ENCODE data around the gene RABGAP1L.
"Not testable (repeated sequence)": the region's sequence is repeated elsewhere in the genome, so short reads cannot be mapped to it uniquely, and the experiment has no call there.

Gene RABGAP1L

GRCh38 chr1:174568551-174568950, 409.2 kb downstream of the RABGAP1L start:
- Mint-ChIP-seq H3K36me3 (ENCODE audit: low read depth) (peaks cover 17% of the 10 kb centered on the region), H3K27me3 (no peaks in the 10 kb centered on the region), H3K4me3 (no peak overlapping the region), H3K27ac (no peak overlapping the region), H3K9me3 (peaks cover 10% of the 10 kb centered on the region), H3K4me1 (ENCODE audit: low read depth) (no peaks in the 10 kb centered on the region)

GRCh38 chr1:174569240-174569639, 409.9 kb downstream of the RABGAP1L start:
- Mint-ChIP-seq H3K27me3 (no peaks in the 10 kb centered on the region), H3K27ac (no peak overlapping the region), H3K36me3 (ENCODE audit: low read depth) (peaks cover 23% of the 10 kb centered on the region)

GRCh38 chr1:174572771-174573170, 413.5 kb downstream of the RABGAP1L start:
- H3K27me3 Mint-ChIP-seq = no peaks in the 10 kb centered on the region
- H3K4me1 Mint-ChIP-seq (ENCODE audit: low read depth) = no peaks in the 10 kb centered on the region
- no peak overlapping the region for H3K4me3 Mint-ChIP-seq
- peaks cover 46% of the 10 kb centered on the region for H3K36me3 Mint-ChIP-seq (ENCODE audit: low read depth)
- H3K9me3 Mint-ChIP-seq = peaks cover 14% of the 10 kb centered on the region
- no peak overlapping the region for H3K27ac Mint-ChIP-seq

More at GRCh38 chr1:174569240-174569639, 409.9 kb downstream of the RABGAP1L start:
- Mint-ChIP-seq H3K4me1 (ENCODE audit: low read depth) (no peaks in the 10 kb centered on the region), H3K9me3 (peaks cover 12% of the 10 kb centered on the region), H3K4me3 (no peak overlapping the region)

GRCh38 chr1:174576120-174576519, 416.8 kb downstream of the RABGAP1L start:
- not testable (repeated sequence) for H3K27me3 Mint-ChIP-seq; H3K4me1 Mint-ChIP-seq (ENCODE audit: low read depth); H3K27ac Mint-ChIP-seq; H3K4me3 Mint-ChIP-seq
- H3K36me3 Mint-ChIP-seq (ENCODE audit: low read depth) = peaks cover 43% of the 10 kb centered on the region
- peaks cover 17% of the 10 kb centered on the region for H3K9me3 Mint-ChIP-seq

DNA sequence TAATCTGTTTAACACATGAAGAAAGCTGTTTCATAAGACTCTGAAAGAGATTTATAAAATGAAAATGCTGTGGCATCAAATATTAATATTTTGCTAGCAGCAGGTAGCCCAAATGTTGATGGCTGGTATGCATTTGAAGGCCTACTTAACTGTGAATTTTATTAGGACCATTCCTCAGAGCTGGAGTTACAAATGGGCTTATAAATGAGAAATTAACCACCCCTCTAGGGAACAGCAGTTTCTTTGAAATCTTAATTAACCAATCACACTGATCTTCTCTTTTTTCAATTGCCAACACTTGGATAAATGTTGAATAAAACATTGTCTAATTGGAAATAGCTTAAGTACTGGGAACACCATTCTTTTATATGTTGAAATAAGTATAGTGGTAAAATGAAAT, 418.4 kb downstream of the RABGAP1L start:
- H3K27me3 Mint-ChIP-seq = no peaks in the 10 kb centered on the region
- peaks cover 36% of the 10 kb centered on the region for H3K36me3 Mint-ChIP-seq (ENCODE audit: low read depth)
- H3K9me3 Mint-ChIP-seq = peaks cover 9% of the 10 kb centered on the region
- H3K4me1 Mint-ChIP-seq (ENCODE audit: low read depth) = no peaks in the 10 kb centered on the region
- H3K27ac Mint-ChIP-seq = no peak overlapping the region
- H3K4me3 Mint-ChIP-seq = no peak overlapping the region

- Mint-ChIP-seq H3K27ac (no peak overlapping the region), H3K27me3 (no peaks in the 10 kb centered on the region), H3K36me3 (ENCODE audit: low read depth) (peaks cover 10% of the 10 kb centered on the region), H3K4me1 (ENCODE audit: low read depth) (no peaks in the 10 kb centered on the region), H3K9me3 (peaks cover 3% of the 10 kb centered on the region), H3K4me3 (no peak overlapping the region)
These were observed 421.5 kb downstream of the RABGAP1L start for GRCh38 chr1:174580801-174581200.

DNA sequence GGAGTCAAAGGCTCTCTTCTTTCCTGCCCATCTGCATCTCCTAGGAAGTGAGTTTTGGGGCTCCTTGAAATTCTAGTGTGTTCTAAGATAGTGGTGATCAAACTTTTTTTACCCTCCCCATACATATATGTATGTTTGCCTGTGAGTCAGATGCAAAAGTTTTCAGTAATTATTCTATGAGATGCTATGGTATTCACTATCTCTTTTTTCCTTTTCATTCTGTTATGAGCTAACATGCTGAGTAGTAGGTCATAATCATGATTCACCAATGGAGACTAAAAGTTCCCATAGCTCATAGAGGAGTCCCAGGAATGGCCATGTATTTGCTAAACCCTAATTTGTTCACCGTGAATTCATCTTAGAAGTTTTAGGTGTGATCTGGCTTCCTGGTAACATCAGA, 424.0 kb downstream of the RABGAP1L start:
- Mint-ChIP-seq H3K4me1 (ENCODE audit: low read depth) (no peaks in the 10 kb centered on the region), H3K27me3 (no peaks in the 10 kb centered on the region), H3K36me3 (ENCODE audit: low read depth) (peaks cover 13% of the 10 kb centered on the region), H3K4me3 (no peak overlapping the region), H3K9me3 (peaks cover 3% of the 10 kb centered on the region), H3K27ac (no peak overlapping the region)

GRCh38 chr1:174584071-174584470, 424.8 kb downstream of the RABGAP1L start:
- Mint-ChIP-seq H3K4me3 (no peak overlapping the region), H3K27me3 (no peaks in the 10 kb centered on the region), H3K4me1 (ENCODE audit: low read depth) (no peaks in the 10 kb centered on the region), H3K36me3 (ENCODE audit: low read depth) (peaks cover 21% of the 10 kb centered on the region), H3K9me3 (peaks cover 11% of the 10 kb centered on the region), H3K27ac (no peak overlapping the region)

GRCh38 chr1:174588618-174589017, 429.3 kb downstream of the RABGAP1L start:
- peaks cover 26% of the 10 kb centered on the region for H3K36me3 Mint-ChIP-seq (ENCODE audit: low read depth)
- H3K27ac Mint-ChIP-seq; H3K27me3 Mint-ChIP-seq; H3K9me3 Mint-ChIP-seq; H3K4me3 Mint-ChIP-seq; H3K4me1 Mint-ChIP-seq (ENCODE audit: low read depth): not testable (repeated sequence)

DNA sequence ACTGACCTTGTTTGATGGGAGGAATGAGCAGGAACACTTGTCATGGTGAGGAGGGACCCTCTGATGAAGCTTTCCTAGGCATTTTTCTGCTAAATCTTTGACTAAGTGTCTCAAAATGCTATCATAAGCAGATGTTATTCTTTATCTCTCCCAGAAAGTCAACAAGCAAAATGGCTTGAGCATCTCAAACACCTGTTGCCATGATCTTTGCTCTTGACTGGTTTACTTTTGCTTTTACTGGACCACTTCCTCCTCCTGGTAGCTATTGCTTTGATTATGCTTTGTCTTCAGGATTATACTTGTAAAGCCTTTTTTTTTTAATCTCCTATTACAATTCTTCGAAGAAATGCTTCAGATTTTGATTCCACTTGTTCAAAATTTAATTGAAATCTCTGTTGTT, 445.9 kb downstream of the RABGAP1L start:
- peaks cover 6% of the 10 kb centered on the region for H3K9me3 Mint-ChIP-seq
- no peaks in the 10 kb centered on the region for H3K4me1 Mint-ChIP-seq (ENCODE audit: low read depth)
- H3K27ac Mint-ChIP-seq = no peak overlapping the region
- H3K27me3 Mint-ChIP-seq = no peaks in the 10 kb centered on the region
- no peak overlapping the region for H3K4me3 Mint-ChIP-seq
- peaks cover 37% of the 10 kb centered on the region for H3K36me3 Mint-ChIP-seq (ENCODE audit: low read depth)

GRCh38 chr1:174606471-174606870, 447.2 kb downstream of the RABGAP1L start:
- Mint-ChIP-seq H3K36me3 (ENCODE audit: low read depth) (peaks cover 30% of the 10 kb centered on the region), H3K27me3 (no peaks in the 10 kb centered on the region), H3K4me3 (no peak overlapping the region), H3K4me1 (ENCODE audit: low read depth) (no peaks in the 10 kb centered on the region), H3K9me3 (peaks cover 5% of the 10 kb centered on the region), H3K27ac (no peak overlapping the region)

DNA sequence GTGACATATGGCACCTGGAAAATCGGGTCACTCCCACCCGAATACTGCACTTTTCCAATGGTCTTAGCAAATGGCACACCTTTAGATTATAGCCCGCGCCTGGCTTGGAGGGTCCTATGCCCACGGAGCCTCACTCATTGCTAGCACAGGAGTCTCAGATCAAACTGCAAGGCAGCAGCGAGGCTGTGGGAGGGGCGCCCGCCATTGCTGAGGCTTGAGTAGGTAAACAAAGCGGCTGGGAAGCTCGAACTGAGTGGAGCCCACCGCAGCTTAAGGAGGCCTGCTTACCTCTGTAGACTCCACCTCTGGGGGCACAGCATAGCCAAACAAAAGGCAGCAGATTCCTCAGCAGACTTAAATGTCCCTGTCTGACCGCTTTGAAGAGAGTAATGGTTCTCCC, 458.6 kb downstream of the RABGAP1L start:
- not testable (repeated sequence) for H3K27ac Mint-ChIP-seq; H3K9me3 Mint-ChIP-seq; H3K4me1 Mint-ChIP-seq (ENCODE audit: low read depth); H3K27me3 Mint-ChIP-seq; H3K4me3 Mint-ChIP-seq
- H3K36me3 Mint-ChIP-seq (ENCODE audit: low read depth) = peaks cover 20% of the 10 kb centered on the region

GRCh38 chr1:174623324-174624035, 464.2 kb downstream of the RABGAP1L start:
- H3K9me3 Mint-ChIP-seq = peaks cover 12% of the 10 kb centered on the region
- H3K4me1 Mint-ChIP-seq (ENCODE audit: low read depth) = no peaks in the 10 kb centered on the region
- H3K27me3 Mint-ChIP-seq = no peaks in the 10 kb centered on the region
- H3K27ac Mint-ChIP-seq = no peak overlapping the region
- H3K36me3 Mint-ChIP-seq (ENCODE audit: low read depth) = peaks cover 7% of the 10 kb centered on the region
- H3K4me3 Mint-ChIP-seq = no peak overlapping the region

DNA sequence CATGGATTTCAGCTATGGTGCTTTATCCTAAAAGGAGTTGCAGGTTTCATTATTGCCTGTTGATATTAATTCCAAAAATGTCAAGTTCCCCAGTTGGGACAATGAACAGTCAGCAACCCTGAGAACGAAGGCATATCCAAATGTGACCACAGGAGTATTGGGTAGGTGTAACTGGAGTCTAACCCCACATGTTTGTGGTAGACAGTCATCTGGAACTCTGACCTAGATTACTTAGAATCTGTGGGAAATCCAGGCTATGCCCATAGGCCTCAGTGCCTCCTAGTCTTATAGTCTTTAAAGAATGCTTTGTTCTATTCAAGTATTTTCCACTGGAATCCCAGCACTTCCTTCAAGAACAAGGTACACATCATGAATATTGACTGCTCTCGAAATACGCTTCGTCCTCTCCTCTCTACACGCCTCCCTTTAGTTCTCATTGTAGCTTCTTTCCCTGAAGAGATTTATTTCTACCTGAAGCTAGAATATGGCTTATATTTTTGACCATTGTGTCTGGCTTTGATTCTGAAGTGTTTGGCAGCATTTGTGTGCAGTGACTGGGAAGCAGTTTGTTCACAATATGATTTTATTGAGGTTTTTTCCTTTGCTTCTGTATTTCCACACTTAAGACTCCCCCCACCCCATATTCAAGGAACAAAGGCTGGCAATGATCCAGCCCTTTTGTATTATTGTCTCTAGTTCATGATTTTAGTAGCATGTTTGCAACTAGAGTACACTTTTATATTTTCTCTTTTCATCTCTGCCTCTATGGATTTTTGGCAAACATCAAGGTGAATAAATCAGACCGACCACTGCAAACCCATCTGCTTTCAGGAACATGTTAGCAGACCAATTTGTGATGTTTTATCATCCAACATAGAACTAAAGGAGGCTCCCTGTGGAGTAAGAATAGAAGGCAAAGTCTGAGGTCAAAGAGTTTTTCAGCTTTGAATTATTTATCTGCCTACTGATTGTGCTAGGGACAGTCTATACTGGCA, 467.0 kb downstream of the RABGAP1L start:
- Mint-ChIP-seq H3K9me3 (peaks cover 8% of the 10 kb centered on the region), H3K27me3 (no peaks in the 10 kb centered on the region), H3K4me3 (no peak overlapping the region), H3K36me3 (ENCODE audit: low read depth) (peaks cover 7% of the 10 kb centered on the region), H3K27ac (no peak overlapping the region), H3K4me1 (ENCODE audit: low read depth) (no peaks in the 10 kb centered on the region)

- no peaks in the 10 kb centered on the region for H3K4me1 Mint-ChIP-seq (ENCODE audit: low read depth)
- H3K4me3 Mint-ChIP-seq = no peak overlapping the region
- H3K9me3 Mint-ChIP-seq = peaks cover 7% of the 10 kb centered on the region
- no peaks in the 10 kb centered on the region for H3K27me3 Mint-ChIP-seq
- H3K27ac Mint-ChIP-seq = no peak overlapping the region
- H3K36me3 Mint-ChIP-seq (ENCODE audit: low read depth) = peaks cover 16% of the 10 kb centered on the region
These were observed 478.2 kb downstream of the RABGAP1L start for GRCh38 chr1:174637487-174637886.
